HG03558 (cell line): ENCODE data around the gene SREK1IP1.

ENCODE experiments used
- ATAC-seq: cut with Tn5 transposase; IDR thresholded peaks from one replicate; pipeline ENCODE4 v1.9.1; 2021; ENCODE audit warnings: moderate number of reproducible peaks; ENCODE audit not compliant: unreplicated experiment; ENCODE audit errors: extremely low read depth

The SREK1IP1 gene

DNA sequence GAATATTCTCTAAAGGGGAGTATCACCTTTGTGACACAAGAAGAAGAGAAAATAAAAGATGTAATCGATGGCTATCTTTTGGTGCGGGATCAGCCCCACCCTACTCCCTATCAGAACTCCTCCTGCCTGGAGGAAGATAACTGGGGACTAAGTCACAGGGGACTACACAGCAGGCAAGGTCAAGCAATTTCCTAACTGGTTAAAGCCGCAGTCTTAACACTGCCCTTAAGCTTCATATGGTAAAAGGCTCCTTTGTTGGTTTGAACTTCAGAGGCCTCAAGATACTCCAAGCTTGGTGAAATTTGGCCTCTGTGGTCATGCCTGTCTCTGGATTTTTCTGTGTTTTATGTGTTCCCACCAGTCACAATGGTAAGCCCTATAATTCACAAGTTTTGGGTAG, 79.5 kb downstream of the SREK1IP1 start:
- ATAC-seq: no peak

DNA sequence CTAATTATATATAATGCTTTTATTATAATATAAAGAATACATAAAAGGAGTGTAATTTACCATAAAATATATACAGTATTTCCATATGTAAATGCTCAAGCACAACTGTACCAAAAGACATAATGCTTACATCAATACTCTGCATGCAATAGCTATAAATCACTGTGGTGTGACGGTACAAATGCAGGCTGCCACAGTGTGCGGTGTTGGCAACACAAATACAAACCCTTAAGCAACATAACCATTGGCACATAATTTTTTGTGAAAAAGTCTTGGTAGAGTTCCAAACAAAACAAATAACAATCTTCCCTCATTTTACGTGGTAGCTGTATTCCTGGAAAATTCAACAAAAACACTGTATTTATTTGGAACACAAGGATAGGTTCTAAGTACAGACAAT, 80.1 kb downstream of the SREK1IP1 start:
- no peak for ATAC-seq

GRCh38 chr5:64685866-64686265, 82.6 kb downstream of the SREK1IP1 start:
- ATAC-seq: no peak

DNA sequence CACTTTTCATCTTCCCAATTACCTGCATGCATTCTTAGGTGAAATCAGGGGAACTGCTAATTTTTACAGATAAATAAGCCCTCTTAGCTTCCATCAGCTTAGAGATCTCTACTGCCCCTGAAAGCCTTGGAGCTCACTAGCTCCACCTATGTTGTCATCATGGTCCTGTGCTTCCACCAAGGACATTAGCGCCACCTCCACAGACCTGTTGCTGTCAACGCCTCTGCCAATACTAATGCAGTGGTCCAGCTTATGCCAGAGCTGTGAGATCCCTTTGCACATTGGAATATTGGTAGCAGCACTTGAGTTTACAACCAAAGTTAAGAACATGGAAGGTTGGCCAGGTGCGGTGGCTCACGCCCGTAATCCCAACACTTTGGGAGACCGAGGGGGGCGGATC, 85.9 kb downstream of the SREK1IP1 start:
- ATAC-seq: no peak

DNA sequence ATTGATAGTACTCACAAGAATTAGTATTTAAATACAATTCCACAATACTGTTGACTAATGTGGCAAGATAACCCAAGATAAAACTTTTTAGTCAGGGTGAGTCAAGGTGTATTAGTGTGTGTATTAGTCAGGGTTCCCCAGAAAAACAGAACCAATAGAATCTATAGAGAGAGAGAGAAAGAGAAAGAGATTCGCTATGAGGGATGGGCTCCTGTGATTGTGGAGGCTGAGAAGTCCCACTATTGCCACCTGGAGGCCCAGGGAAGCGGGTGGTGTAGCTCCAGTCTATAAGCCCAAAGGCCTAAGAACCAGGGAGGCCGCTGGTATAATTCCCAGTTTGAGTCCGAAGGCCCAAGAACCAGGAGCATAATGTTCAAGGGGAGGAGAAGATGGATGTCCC, 88.2 kb downstream of the SREK1IP1 start:
- no peak for ATAC-seq

DNA sequence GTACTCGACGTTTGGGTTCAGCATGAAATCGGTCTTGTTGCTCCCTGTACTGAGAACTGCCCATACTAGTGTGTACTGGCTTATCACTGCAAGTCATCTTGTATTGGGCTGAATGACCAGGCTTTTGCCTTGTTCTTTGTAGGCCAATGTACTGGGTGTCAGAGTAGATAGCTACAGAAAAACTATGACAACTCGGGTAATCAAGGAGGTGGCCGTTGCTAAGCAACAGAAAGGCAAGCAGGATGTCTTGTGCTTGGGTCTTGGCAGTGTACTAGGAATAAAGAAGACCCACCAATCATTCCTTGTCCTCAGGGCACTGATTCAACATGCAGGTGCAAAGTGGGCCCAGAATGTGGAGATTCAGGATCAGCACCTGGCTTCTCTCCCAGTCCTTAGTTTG, 90.1 kb downstream of the SREK1IP1 start:
- ATAC-seq: no peak

DNA sequence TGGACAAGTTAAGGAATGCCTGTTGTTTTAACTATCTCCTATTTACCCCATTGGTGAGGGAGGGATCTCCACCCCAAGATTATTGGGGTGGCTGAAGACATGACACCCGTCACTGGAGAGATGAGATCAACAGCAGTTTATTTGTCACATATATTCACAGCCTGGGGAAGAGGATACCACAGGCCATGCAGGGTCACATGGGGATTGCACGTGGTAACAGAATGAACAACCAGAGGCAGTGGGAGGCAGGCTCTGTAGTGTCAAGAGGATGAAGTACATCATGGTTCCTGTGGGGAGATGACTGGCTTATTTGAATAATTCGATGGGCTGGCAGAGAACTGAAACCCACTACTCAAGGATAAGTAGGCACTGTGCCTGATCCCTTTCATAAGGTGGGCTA, 96.8 kb downstream of the SREK1IP1 start:
- ATAC-seq: no peak

DNA sequence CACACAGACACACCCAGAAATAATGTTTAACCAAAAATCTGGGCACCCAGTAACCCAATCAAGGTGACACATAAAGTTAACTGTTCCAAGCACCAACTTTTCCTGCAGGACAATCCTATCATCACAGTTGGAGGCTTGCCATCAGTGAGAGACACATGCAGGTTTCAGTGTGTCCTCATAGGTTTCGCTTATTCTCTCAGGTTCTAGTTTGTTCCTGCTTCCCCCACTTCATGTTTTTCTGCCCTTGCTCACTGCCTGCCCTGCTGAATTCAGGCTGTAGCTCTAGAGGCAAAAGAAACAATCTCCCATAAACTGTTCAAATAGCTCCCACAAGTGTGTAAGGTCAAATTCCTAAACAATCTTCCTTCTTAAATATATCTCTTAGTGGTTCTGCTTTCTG, 98.2 kb downstream of the SREK1IP1 start:
- ATAC-seq: no peak
